ENCODE results near the gene CSRNP3.

The CSRNP3 gene

GRCh38 chr2:165467921-165468320 lies 1.6 kb upstream of the CSRNP3 start:
- no peak overlapping the region for H3K27ac ChIP-seq
- TF ChIP-seq ZFX (IDR thresholded peaks at IDR 0.05; ENCODE audit: borderline replicate concordance), result no peak
- TF ChIP-seq CTCF (IDR thresholded peaks at IDR 0.05), result no peak

- H3K27ac ChIP-seq, result peak overlapping the region; percentile 67
- TF ChIP-seq ZFX (IDR thresholded peaks at IDR 0.05; ENCODE audit: borderline replicate concordance) (no peak), CTCF (IDR thresholded peaks at IDR 0.05) (no peak)
These were observed 863 bp downstream of the CSRNP3 start for GRCh38 chr2:165470361-165470760.

- TF ChIP-seq CTCF (IDR thresholded peaks at IDR 0.05) (no peak), ZFX (IDR thresholded peaks at IDR 0.05; ENCODE audit: borderline replicate concordance) (no peak)
- H3K27ac ChIP-seq, result no peak overlapping the region
These were observed 2.0 kb downstream of the CSRNP3 start for GRCh38 chr2:165471349-165471950.

- TF ChIP-seq CTCF (IDR thresholded peaks at IDR 0.05), result no peak
- TF ChIP-seq ZFX (IDR thresholded peaks at IDR 0.05; ENCODE audit: borderline replicate concordance), result no peak
- no peak overlapping the region for H3K27ac ChIP-seq
These were observed 3.4 kb downstream of the CSRNP3 start for GRCh38 chr2:165472922-165473321.

GRCh38 chr2:165474619-165475276 lies 5.2 kb downstream of the CSRNP3 start:
- TF ChIP-seq CTCF (IDR thresholded peaks at IDR 0.05) (no peak), ZFX (IDR thresholded peaks at IDR 0.05; ENCODE audit: borderline replicate concordance) (no peak)
- no peak overlapping the region for H3K27ac ChIP-seq

- H3K27ac ChIP-seq, result no peak overlapping the region
- TF ChIP-seq ZFX (IDR thresholded peaks at IDR 0.05; ENCODE audit: borderline replicate concordance) (no peak), CTCF (IDR thresholded peaks at IDR 0.05) (no peak)
These were observed 5.9 kb downstream of the CSRNP3 start for GRCh38 chr2:165475277-165476004.

GRCh38 chr2:165479856-165480255 lies 10.4 kb downstream of the CSRNP3 start:
- no peak overlapping the region for H3K27ac ChIP-seq
- TF ChIP-seq ZFX (IDR thresholded peaks at IDR 0.05; ENCODE audit: borderline replicate concordance) (no peak), CTCF (IDR thresholded peaks at IDR 0.05) (no peak)

All from 22Rv1 (cell line).